Colonic mucosa (tissue), 4 donors: Measurements from ENCODE around the gene TNS3. TPM values are rescaled to one million over a fixed set of nuclear protein-coding genes. Genes with fewer than 3 reads are reported as not detected.

Experiments
- DNase-seq: peaks from one replicate; pipeline ENCODE4 v3.0.0-alpha.2; 2020
- H3K27ac ChIP-seq: fragments of 200-600 bp; one replicate; pipeline ENCODE4 v1.8.0; 2021
- H3K27me3 ChIP-seq: fragments of 200-600 bp; one replicate; pipeline ENCODE4 v1.8.0; 2021
- H3K36me3 ChIP-seq: fragments of 200-600 bp; one replicate; pipeline ENCODE4 v1.8.0; 2021
- H3K4me1 ChIP-seq: fragments of 200-600 bp; one replicate; pipeline ENCODE4 v1.8.0; 2021; ENCODE audit warnings: mild to moderate bottlenecking
- H3K4me3 ChIP-seq: fragments of 200-600 bp; one replicate; pipeline ENCODE4 v1.8.0; 2021
- H3K9ac ChIP-seq, 2 donors: one replicate each; pipeline ENCODE4 v1.7.0; 2013; ENCODE audit warnings: control low read depth in 2 of 2, low read depth in 2 of 2, low read length in 2 of 2
- H3K9me3 ChIP-seq: fragments of 200-600 bp; one replicate; pipeline ENCODE4 v1.8.0; 2021
- CTCF ChIP-seq: fragments of 200-600 bp; IDR thresholded peaks from one replicate; pipeline ENCODE4 v1.8.0; 2022; ENCODE audit warnings: antibody characterized with exemption, mild to moderate bottlenecking
- intact Hi-C: fragments of 100-400 bp; cut with DNase I; formaldehyde crosslinking; loops from one replicate; pipeline ENCODE4 v1.14.1; 2022
- total RNA-seq, 2 donors: library from RNA; stranded (reverse); fragmentation: NEBNext Ultra II Directional in 1 of 2; extraction: Animal tissue kit (Norgen Biotek cat#: 25700) in 1 of 2; gene quantifications; one replicate each; pipeline ENCODE4 v1.2.1, GENCODE V29; 2021
- donor health status: healthy.
- donor health status: DM: no; HTN: no; CAD: no.
- donor health status: DM: no; HTN: no; CAD: no.

TNS3 gene
- total RNA-seq, 2 donors from 2014 or later: 41.1 to 58.2 TPM

- Histone ChIP-seq H3K27ac (no peak overlapping the region), H3K9ac (no peak overlapping the region), H3K36me3 (no peaks in the 10 kb centered on the region), H3K27me3 (no peaks in the 10 kb centered on the region), H3K4me1 (no peaks in the 10 kb centered on the region), H3K4me3 (no peak overlapping the region), H3K9me3 (no peaks in the 10 kb centered on the region)
- no peak for TF ChIP-seq CTCF
- DNase-seq: no peak
- intact Hi-C loops: no loop called here
These were observed 192.6 kb downstream of the TNS3 start for GRCh38 chr7:47389171-47389922.

GRCh38 chr7:47387506-47387905 is 194.4 kb downstream of the TNS3 start:
- H3K4me3 ChIP-seq: no peak overlapping the region
- no peak overlapping the region for H3K27ac ChIP-seq
- DNase-seq: no peak
- no peaks in the 10 kb centered on the region for H3K9me3 ChIP-seq
- no peaks in the 10 kb centered on the region for H3K36me3 ChIP-seq
- no peaks in the 10 kb centered on the region for H3K4me1 ChIP-seq
- intact Hi-C loops: no loop called here
- no peak overlapping the region for H3K9ac ChIP-seq
- no peak for TF ChIP-seq CTCF
- no peaks in the 10 kb centered on the region for H3K27me3 ChIP-seq

- DNase-seq: no peak
- Histone ChIP-seq H3K9me3 (no peaks in the 10 kb centered on the region), H3K4me3 (no peak overlapping the region), H3K9ac (no peak overlapping the region), H3K36me3 (no peaks in the 10 kb centered on the region), H3K4me1 (no peaks in the 10 kb centered on the region), H3K27me3 (no peaks in the 10 kb centered on the region), H3K27ac (no peak overlapping the region)
- TF ChIP-seq CTCF: no peak
- intact Hi-C loops: no loop called here
These were observed 195.6 kb downstream of the TNS3 start for GRCh38 chr7:47386273-47386835.

- Histone ChIP-seq H3K9me3 (no peaks in the 10 kb centered on the region), H3K27me3 (no peaks in the 10 kb centered on the region), H3K36me3 (no peaks in the 10 kb centered on the region), H3K4me1 (no peaks in the 10 kb centered on the region), H3K27ac (no peak overlapping the region), H3K9ac (no peak overlapping the region), H3K4me3 (no peak overlapping the region)
- DNase-seq: no peak
- TF ChIP-seq CTCF: no peak
- intact Hi-C loops: no loop called here
These were observed 196.3 kb downstream of the TNS3 start for GRCh38 chr7:47385536-47386125.

GRCh38 chr7:47384755-47385535 is 197.0 kb downstream of the TNS3 start:
- Histone ChIP-seq H3K4me1 (no peaks in the 10 kb centered on the region), H3K9ac (no peak overlapping the region), H3K27ac (no peak overlapping the region), H3K27me3 (no peaks in the 10 kb centered on the region), H3K36me3 (no peaks in the 10 kb centered on the region), H3K9me3 (no peaks in the 10 kb centered on the region), H3K4me3 (no peak overlapping the region)
- no peak for DNase-seq
- intact Hi-C loops: no loop called here
- TF ChIP-seq CTCF: no peak
